MCF 10A (cell line): ENCODE results near the gene DLX3. TPM values are rescaled to one million over a fixed set of nuclear protein-coding genes. Genes with fewer than 3 reads are reported as not detected.
A peak's percentile ranks its signal among the peaks of the same experiment; 100 is the strongest.

ENCODE experiments used
- BruUV-seq: library from RNA; stranded (reverse); fragments of 400-500 nt; replicated peaks from 2 replicates; lab custom pipeline; 2021; lab: Mats Ljungman, UMichigan
- CTCF ChIA-PET: fragments of 300-600 bp; sonication (Branson Sonifier 250); formaldehyde crosslinking; extraction: SDS; loops from one replicate; lab custom pipeline; 2021; ENCODE audit warnings: antibody characterized with exemption, inconsistent platforms; lab: Yijun Ruan, JAX
- POLR2A ChIA-PET: fragments of 300-600, 350-650 bp; sonication (Branson Sonifier 250); formaldehyde crosslinking; extraction: SDS; loops from one replicate; lab custom pipeline; 2020; ENCODE audit warnings: antibody characterized with exemption, inconsistent platforms; lab: Yijun Ruan, JAX
- DNase-seq: peaks from one replicate; pipeline ENCODE4 v3.0.0-alpha.2; 2018; ENCODE audit not compliant: unreplicated experiment
- H3K27ac Mint-ChIP-seq: one replicate; pipeline ENCODE4 v1.8.0; 2022; ENCODE audit warnings: mild to moderate bottlenecking, low read depth, mixed read lengths; ENCODE audit not compliant: unreplicated experiment
- H3K27me3 Mint-ChIP-seq: one replicate; pipeline ENCODE4 v1.8.0; 2022; ENCODE audit warnings: mixed read lengths; ENCODE audit not compliant: insufficient read depth, unreplicated experiment
- H3K36me3 Mint-ChIP-seq: one replicate; pipeline ENCODE4 v1.8.0; 2022; ENCODE audit warnings: mild to moderate bottlenecking, moderate library complexity, mixed read lengths; ENCODE audit not compliant: insufficient read depth, unreplicated experiment
- H3K4me1 Mint-ChIP-seq: one replicate; pipeline ENCODE4 v1.8.0; 2022; ENCODE audit warnings: mixed read lengths; ENCODE audit not compliant: insufficient read depth, unreplicated experiment
- H3K4me3 Mint-ChIP-seq: one replicate; pipeline ENCODE4 v1.8.0; 2022; ENCODE audit warnings: mild to moderate bottlenecking, moderate library complexity, mixed read lengths; ENCODE audit not compliant: unreplicated experiment
- H3K9me3 Mint-ChIP-seq: one replicate; pipeline ENCODE4 v1.8.0; 2022; ENCODE audit warnings: mixed read lengths; ENCODE audit not compliant: unreplicated experiment
- intact Hi-C: fragments of 100-400 bp; cut with micrococcal nuclease; formaldehyde crosslinking; loops from 2 replicates; pipeline ENCODE4 v1.14.1; 2022
- total RNA-seq: library from RNA; stranded (reverse); gene quantifications from 2 replicates; pipeline ENCODE4 v1.2.3, GENCODE V29; 2022
- TF ChIP-seq, protein P1 (sequence below): fragments of 200-600 bp; IDR thresholded peaks from one replicate; pipeline ENCODE4 v1.8.0; 2022; ENCODE audit warnings: antibody characterized with exemption, mild to moderate bottlenecking; ENCODE audit not compliant: unreplicated experiment

DLX3 gene
- total RNA-seq, 1 experiment from 2014 or later: not detected

DNA sequence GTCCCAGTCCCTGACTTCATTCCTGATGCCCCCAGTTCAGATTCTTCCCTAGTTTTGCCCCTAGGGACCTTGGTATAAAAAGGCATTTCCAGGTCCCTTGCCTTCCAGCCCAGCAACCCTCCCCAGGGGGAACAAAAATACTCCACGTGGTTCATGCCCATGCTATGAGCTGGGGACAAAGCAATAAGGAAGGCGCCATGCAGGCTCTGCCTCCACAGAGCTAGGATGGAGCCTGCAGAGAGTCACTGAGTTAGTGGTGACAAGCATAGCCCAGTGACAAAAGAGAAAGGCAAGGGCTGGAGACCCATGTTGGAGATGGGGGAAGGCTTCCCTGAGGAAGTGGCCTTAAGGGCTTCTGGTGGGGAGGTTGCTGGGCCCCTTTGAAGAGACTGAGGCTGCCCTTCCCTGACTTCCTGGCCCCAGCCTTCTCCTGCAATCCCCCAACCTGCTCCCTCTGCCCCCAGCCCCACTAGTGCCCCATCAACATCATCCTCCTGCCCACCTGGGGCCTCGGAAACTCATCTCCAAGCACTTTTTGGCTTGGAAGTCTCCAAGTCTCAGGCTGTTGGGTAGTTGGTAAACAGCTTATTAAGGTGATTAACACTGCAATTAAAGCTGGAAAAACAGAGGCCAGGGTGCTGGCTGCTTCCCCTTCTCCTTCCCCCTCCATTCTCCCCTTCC lies 9.6 kb downstream of the DLX3 start:
- POLR2A ChIA-PET: interaction anchor here (0.6 to 1.5 kb wide), 3 partner anchors 17 to 252 kb away, joined by 3 to 4 read pairs (median 3); no protein-coding TSS in a partner anchor
- no peak overlapping the region for H3K4me3 Mint-ChIP-seq
- no peaks in the 10 kb centered on the region for H3K9me3 Mint-ChIP-seq
- TF ChIP-seq, protein P1, sequence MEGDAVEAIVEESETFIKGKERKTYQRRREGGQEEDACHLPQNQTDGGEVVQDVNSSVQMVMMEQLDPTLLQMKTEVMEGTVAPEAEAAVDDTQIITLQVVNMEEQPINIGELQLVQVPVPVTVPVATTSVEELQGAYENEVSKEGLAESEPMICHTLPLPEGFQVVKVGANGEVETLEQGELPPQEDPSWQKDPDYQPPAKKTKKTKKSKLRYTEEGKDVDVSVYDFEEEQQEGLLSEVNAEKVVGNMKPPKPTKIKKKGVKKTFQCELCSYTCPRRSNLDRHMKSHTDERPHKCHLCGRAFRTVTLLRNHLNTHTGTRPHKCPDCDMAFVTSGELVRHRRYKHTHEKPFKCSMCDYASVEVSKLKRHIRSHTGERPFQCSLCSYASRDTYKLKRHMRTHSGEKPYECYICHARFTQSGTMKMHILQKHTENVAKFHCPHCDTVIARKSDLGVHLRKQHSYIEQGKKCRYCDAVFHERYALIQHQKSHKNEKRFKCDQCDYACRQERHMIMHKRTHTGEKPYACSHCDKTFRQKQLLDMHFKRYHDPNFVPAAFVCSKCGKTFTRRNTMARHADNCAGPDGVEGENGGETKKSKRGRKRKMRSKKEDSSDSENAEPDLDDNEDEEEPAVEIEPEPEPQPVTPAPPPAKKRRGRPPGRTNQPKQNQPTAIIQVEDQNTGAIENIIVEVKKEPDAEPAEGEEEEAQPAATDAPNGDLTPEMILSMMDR: no peak
- no TSS peak for BruUV-seq
- intact Hi-C loops: no loop called here
- CTCF ChIA-PET: interaction anchor here (4.8 to 5.3 kb wide), 2 partner anchors 12 to 33 kb away, joined by 28 to 71 read pairs; partner anchors contain the start of gene DLX3
- H3K36me3 Mint-ChIP-seq: no peaks in the 10 kb centered on the region
- H3K27me3 Mint-ChIP-seq: peaks cover 35% of the 10 kb centered on the region
- no peak for DNase-seq
- H3K4me1 Mint-ChIP-seq: peaks cover 29% of the 10 kb centered on the region
- no peak overlapping the region for H3K27ac Mint-ChIP-seq

DNA sequence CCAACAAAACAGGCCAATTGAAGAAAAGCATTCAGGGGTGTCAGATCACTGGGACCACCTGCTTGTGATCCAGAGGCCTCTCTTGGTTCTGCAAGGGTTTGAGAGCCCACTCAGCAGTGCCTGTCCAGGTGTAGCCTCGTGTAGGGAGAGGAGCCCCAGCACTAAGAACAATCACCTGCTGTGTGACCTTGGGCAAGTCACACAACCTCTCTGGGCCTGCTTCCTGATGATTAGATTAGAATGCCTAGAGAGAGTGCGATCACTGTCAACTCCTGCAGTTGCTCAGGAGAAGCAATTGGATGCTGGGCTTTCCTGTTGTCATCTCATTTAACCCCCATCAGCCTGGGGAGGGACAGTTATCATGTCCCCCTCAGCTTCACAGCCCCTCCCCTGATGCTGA lies 10.2 kb downstream of the DLX3 start:
- DNase-seq: no peak
- CTCF ChIA-PET: interaction anchor here (1.4 to 4.8 kb wide), 3 partner anchors 13 to 104 kb away, joined by 7 to 28 read pairs (median 14); no protein-coding TSS in a partner anchor
- Mint-ChIP-seq H3K4me3 (no peak overlapping the region), H3K36me3 (no peaks in the 10 kb centered on the region), H3K4me1 (peaks cover 32% of the 10 kb centered on the region), H3K27ac (no peak overlapping the region), H3K9me3 (no peaks in the 10 kb centered on the region), H3K27me3 (peaks cover 35% of the 10 kb centered on the region)
- intact Hi-C loops: no loop called here
- BruUV-seq: no TSS peak
- TF ChIP-seq, protein P1: no peak
- POLR2A ChIA-PET: interaction anchor here (0.5 to 1.8 kb wide), 6 partner anchors 11 to 1040 kb away, joined by 3 to 8 read pairs (median 4); partner anchors contain the start of genes DLX3 and SNF8

- Mint-ChIP-seq H3K9me3 (no peaks in the 10 kb centered on the region), H3K36me3 (no peaks in the 10 kb centered on the region), H3K27me3 (peaks cover 32% of the 10 kb centered on the region), H3K4me3 (no peak overlapping the region), H3K4me1 (peaks cover 32% of the 10 kb centered on the region), H3K27ac (peak overlapping the region; percentile 39)
- intact Hi-C loops: no loop called here
- CTCF ChIA-PET: interaction anchor here (1.0 to 4.8 kb wide), 4 partner anchors 13 to 104 kb away, joined by 4 to 28 read pairs (median 10); no protein-coding TSS in a partner anchor
- POLR2A ChIA-PET: interaction anchor here (0.5 to 1.8 kb wide), 7 partner anchors 11 to 1040 kb away, joined by 3 to 8 read pairs (median 4); partner anchors contain the start of genes DLX3 and SNF8
- TF ChIP-seq, protein P1: no peak
- DNase-seq: no peak
- BruUV-seq: no TSS peak
Measured at GRCh38 chr17:49984283-49984682, 10.7 kb downstream of the DLX3 start.

DNA sequence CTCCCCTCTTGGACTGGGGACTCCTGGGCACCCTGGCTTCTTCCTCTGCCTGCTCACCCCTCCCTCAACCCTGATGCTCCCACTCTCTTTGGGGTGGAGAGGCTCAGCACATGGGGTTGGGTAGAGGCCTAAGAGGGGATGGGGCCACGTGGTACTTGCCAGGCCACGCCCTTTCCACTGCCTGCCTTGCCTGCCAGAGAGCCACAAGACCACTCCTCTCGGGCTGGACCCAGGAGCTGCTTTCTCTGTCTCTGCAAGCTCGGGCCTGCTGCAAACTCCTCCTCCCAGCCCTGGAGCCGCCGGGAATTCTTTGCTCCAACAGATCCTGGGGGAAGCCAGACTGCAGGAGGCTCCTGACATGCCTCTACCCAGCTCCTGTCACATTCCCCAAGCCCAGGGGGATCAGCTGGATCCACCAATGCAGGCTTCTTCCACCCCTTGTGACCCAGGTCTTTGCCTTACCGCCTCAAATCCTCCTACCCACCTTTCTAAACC lies 14.3 kb downstream of the DLX3 start:
- POLR2A ChIA-PET: interaction anchor here (0.5 to 5.4 kb wide), 6 partner anchors 13 to 446 kb away, joined by 3 to 34 read pairs (median 4); partner anchors contain the start of gene DLX4

More for the DNA sequence above, 14.3 kb downstream of the DLX3 start:
- no TSS peak for BruUV-seq
- no peak overlapping the region for H3K4me3 Mint-ChIP-seq
- DNase-seq: peak; percentile 37
- CTCF ChIA-PET: interaction anchor here (0.5 to 7.9 kb wide), 4 partner anchors 16 to 279 kb away, joined by 4 to 80 read pairs (median 20); partner anchors contain the start of gene DLX3
- H3K9me3 Mint-ChIP-seq: no peaks in the 10 kb centered on the region
- H3K36me3 Mint-ChIP-seq: no peaks in the 10 kb centered on the region
- H3K27me3 Mint-ChIP-seq: no peaks in the 10 kb centered on the region
- peaks cover 31% of the 10 kb centered on the region for H3K4me1 Mint-ChIP-seq
- H3K27ac Mint-ChIP-seq: no peak overlapping the region
- intact Hi-C loops: no loop called here
- TF ChIP-seq, protein P1: no peak
